Measurements from ENCODE around the gene C1GALT1C1.

The C1GALT1C1 gene

DNA sequence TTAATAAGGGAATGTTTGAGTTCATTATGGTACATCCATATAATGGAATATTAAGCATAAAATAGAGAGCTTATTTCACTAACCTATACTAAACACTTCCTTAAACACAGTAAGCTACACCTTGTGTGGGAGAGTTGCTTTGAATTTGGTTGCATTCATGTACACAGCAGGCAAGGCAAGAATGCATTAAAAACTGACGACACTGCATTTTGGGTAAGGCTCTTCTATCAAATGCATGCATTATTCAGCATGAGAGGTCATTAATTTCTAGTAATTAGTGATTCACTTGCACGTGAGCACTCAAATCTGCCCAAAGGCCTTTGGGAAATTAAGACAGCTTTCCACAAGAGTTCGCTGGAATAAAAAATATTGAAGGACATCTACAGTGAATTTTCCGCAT lies 8.8 kb upstream of the C1GALT1C1 start:
- DNase-seq (ENCODE audit: insufficient read length, low spot score) (no peak), FAIRE-seq (no peak)
- TF ChIP-seq POLR2A (IDR thresholded peaks at IDR 0.05; ENCODE audit: low read depth, low read length): no peak

DNA sequence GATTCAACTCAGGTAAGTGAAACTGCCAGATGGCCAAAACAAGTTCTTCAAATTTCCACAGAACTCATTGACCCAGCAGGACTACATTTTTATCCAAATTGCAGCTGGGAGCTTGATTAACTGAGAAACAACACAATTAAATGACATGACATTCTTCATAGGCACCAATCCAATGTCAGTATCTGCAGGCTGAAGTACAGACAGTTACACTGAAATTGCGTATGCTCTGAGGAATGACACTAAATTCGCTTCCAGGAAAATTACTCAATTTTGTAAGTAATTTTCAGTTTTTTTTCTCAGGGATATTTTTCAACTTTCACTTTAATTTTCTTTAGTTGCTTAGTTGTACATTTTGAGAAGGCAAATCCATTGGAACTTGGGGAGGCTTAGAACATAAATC lies 4.5 kb downstream of the C1GALT1C1 start:
- FAIRE-seq: no peak
- DNase-seq (ENCODE audit: insufficient read length, low spot score): no peak
- no peak for TF ChIP-seq POLR2A (IDR thresholded peaks at IDR 0.05; ENCODE audit: low read depth, low read length)

DNA sequence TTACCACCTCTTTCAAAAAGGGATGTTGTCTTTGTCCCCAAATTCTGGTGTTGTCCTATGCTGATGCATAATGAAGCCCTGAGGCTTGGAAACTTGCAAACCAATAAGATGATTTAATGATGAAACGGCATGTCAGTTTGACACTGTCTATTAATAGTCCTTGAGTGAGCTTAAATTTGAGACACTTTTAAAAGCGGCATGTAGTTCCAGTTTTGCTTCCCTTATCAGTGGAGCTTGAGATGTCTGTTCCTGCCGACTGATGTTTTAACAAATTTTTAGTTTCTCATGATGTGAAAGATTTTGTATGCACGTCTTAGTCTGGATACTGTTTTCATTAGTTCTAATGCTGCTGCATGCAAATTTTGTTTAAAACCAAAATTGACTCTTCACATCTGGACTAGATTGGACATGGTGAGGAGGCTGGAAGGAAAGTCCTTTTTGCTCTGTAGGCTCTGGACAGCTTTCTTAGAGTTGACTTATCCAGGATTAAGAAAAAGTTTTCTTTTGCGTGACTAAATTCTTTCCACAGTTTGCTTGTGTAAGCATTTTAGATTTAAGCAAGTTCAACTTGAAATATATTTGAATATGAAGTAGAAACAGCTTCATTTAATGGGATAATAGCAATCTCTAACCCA lies 11.7 kb downstream of the C1GALT1C1 start:
- no peak for TF ChIP-seq POLR2A (IDR thresholded peaks at IDR 0.05; ENCODE audit: low read depth, low read length)
- FAIRE-seq (no peak), DNase-seq (ENCODE audit: insufficient read length, low spot score) (no peak)

DNA sequence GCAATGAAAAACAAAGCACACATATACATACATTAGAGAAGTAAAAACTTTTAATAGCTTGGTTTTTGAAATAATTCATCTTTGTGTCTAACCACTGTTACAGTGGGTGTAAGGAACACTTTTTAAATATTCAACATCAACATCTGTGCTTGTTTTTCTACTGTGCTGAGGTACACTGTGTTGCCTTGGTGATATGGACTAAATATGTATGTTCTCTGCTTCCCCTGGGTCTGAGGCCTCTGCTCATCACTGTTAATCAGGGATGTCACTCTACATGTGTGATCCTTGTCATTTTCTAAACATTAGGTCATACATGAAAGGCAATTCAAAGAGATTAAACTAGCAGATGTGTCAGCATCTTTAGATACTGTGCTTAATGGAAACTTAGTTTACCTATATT lies 15.0 kb downstream of the C1GALT1C1 start:
- DNase-seq (ENCODE audit: insufficient read length, low spot score): no peak
- no peak for TF ChIP-seq POLR2A (IDR thresholded peaks at IDR 0.05; ENCODE audit: low read depth, low read length)
- FAIRE-seq: no peak

DNA sequence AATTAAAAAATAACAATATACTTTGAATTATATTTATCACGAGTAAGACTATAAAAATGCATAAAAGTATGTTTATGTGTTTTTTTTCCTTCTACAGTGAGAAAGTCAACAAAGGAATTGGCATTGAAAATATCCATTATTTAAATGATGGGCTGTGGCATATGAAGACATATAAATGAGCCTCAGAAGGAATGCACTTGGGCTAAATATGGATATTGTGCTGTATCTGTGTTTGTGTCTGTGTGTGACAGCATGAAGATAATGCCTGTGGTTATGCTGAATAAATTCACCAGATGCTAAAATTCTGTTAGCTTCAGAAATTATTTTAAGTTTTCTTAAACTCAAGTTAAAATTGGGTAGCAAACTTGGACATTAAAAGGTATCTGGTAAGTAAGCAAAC lies 17.8 kb downstream of the C1GALT1C1 start:
- no peak for TF ChIP-seq POLR2A (IDR thresholded peaks at IDR 0.05; ENCODE audit: low read depth, low read length)
- no peak for DNase-seq (ENCODE audit: insufficient read length, low spot score)
- FAIRE-seq: no peak

DNA sequence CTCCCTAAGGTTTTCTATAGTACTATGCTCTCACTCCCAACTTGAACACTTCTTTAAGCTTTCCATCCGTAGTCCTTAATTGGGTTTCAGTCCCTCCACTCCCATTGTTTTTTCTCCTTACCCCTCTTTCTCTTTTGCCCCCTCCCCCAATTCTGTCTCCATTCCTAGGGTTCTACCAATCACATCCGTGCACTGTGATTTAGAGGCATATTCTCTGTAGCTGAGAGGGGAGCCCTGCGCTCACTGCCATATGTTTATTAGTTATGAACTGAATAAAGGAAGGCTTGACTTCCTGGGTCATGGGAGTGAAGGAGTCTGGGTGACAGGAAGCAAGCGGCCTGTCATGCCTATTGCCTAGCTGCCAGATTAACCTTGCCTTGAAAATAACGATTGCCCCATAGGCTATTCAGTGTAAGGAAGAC lies 25.5 kb downstream of the C1GALT1C1 start:
- no peak for TF ChIP-seq POLR2A (IDR thresholded peaks at IDR 0.05; ENCODE audit: low read depth, low read length)
- DNase-seq (ENCODE audit: insufficient read length, low spot score): peak; percentile 5
- FAIRE-seq: peak; percentile 64

DNA sequence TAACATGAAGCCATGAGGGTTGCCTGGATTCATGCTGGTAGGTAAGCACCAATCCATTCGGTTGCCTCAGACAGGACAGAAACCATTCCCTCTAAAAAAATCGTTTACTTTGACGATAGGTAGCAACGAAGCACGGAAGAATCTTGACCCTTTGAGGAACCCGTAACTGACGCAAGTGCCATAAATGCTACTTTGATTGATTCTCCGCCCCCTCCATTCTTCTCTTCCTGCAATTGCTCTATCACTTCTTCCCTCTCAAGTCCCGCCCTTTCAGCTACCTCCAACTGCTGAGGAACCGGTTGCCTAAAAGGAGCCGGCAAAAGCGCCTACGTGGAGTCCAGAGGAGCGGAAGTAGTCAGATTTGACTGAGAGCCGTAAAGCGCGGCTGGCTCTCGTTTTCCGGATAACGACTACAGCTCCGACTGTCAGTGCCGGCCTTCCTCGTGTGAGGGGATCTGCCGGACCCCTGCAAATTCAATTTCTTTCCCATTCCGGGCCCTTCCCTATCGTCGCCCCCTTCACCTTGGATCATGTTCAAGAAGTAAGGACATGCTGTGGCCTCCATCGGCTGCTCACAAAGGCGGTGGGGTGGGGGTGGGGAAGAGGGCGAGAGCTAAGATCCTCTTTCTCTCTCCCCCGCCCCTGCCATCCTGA lies 26.0 kb downstream of the C1GALT1C1 start, which contains the start of gene MCTS1:
Gene MCTS1, plus strand, starts transcription at position 395 of the 654 bp plus-strand sequence. Its CDS starts 136 bp downstream, at position 531.
- TF ChIP-seq POLR2A (IDR thresholded peaks at IDR 0.05; ENCODE audit: low read depth, low read length): peak; percentile 36; the same call in 1 of the 2 replicates
- DNase-seq (ENCODE audit: insufficient read length, low spot score): peak; percentile 54
- peak; percentile 98 for FAIRE-seq

DNA sequence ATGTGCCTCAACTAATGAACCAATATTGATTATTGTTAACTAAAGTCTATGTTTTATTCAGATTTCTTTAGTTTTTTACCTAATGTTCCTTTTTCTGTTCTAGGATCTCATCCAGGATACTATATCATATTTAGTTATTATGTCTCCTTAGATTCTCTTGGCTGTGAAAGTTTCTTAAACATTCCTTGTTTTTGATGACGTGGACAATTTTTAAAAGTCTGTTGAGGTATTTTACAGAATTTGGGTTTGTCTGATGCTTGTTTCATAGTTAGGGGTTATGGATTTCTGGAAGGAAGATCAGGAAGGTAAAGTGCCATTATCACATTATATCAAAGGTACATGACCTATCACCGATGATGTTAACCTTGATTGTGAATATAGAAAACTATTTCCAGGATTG lies 44.2 kb downstream of the C1GALT1C1 start:
- TF ChIP-seq POLR2A (IDR thresholded peaks at IDR 0.05; ENCODE audit: low read depth, low read length): no peak
- DNase-seq (ENCODE audit: insufficient read length, low spot score) (no peak), FAIRE-seq (no peak)

Data from H54 (cell line).